HFFc6 (cell line): ENCODE results near the gene WSCD1. TPM values are rescaled to one million over a fixed set of nuclear protein-coding genes. Genes with fewer than 3 reads are reported as not detected.

Experiments
- DNase-seq: peaks from one replicate; pipeline ENCODE4 v3.0.0-alpha.2; 2018
- H3K27ac Mint-ChIP-seq: 2 replicates; pipeline ENCODE4 v1.8.0; 2020; ENCODE audit warnings: mild to moderate bottlenecking, mixed read lengths
- H3K27me3 Mint-ChIP-seq: 2 replicates; pipeline ENCODE4 v1.8.0; 2021; ENCODE audit warnings: mild to moderate bottlenecking, moderate library complexity, mixed read lengths; ENCODE audit not compliant: insufficient read depth
- H3K36me3 Mint-ChIP-seq: 2 replicates; pipeline ENCODE4 v1.8.0; 2021; ENCODE audit warnings: low read depth, mixed read lengths
- H3K4me1 Mint-ChIP-seq: 2 replicates; pipeline ENCODE4 v1.8.0; 2020; ENCODE audit warnings: low read depth, mixed read lengths
- H3K4me3 Mint-ChIP-seq: 2 replicates; pipeline ENCODE4 v1.8.0; 2020; ENCODE audit warnings: mild to moderate bottlenecking, moderate library complexity, mixed read lengths
- H3K9me3 Mint-ChIP-seq: 2 replicates; pipeline ENCODE4 v1.8.0; 2020; ENCODE audit warnings: mild to moderate bottlenecking, mixed read lengths
- CTCF ChIP-seq: fragments of 200-600 bp; sonication (generic); IDR thresholded peaks from 2 replicates; pipeline ENCODE4 v1.5.0; 2021; ENCODE audit warnings: antibody characterized with exemption, mild to moderate bottlenecking
- total RNA-seq, 6 experiments: library from RNA; stranded (reverse); fragmentation: NEBNext Ultra II Directional; extraction: Animal tissue kit (Norgen Biotek cat#: 25700); gene quantifications; 2 replicates in 1 of 6; 3 replicates in 5 of 6; pipeline ENCODE4 v1.2.3, GENCODE V29; 2021

The WSCD1 gene
- total RNA-seq, 6 experiments from 2014 or later, result not detected

GRCh38 chr17:6162216-6162615, 92.0 kb downstream of the WSCD1 start:
- Mint-ChIP-seq H3K27ac (no peak overlapping the region), H3K9me3 (peaks cover 6% of the 10 kb centered on the region; the same call in 1 of the 2 replicates), H3K4me3 (no peak overlapping the region), H3K27me3 (peaks cover 14% of the 10 kb centered on the region), H3K36me3 (no peaks in the 10 kb centered on the region), H3K4me1 (no peaks in the 10 kb centered on the region)
- no peak for TF ChIP-seq CTCF
- no peak for DNase-seq

GRCh38 chr17:6162892-6163291, 92.7 kb downstream of the WSCD1 start:
- Mint-ChIP-seq H3K4me1 (no peaks in the 10 kb centered on the region), H3K9me3 (peaks cover 6% of the 10 kb centered on the region; the same call in 1 of the 2 replicates), H3K27me3 (peaks cover 14% of the 10 kb centered on the region), H3K4me3 (no peak overlapping the region), H3K27ac (no peak overlapping the region), H3K36me3 (no peaks in the 10 kb centered on the region)
- no peak for TF ChIP-seq CTCF
- no peak for DNase-seq

GRCh38 chr17:6163612-6164333, 93.6 kb downstream of the WSCD1 start:
- no peak for TF ChIP-seq CTCF
- DNase-seq, result no peak
- Mint-ChIP-seq H3K4me3 (no peak overlapping the region), H3K9me3 (peaks cover 6% of the 10 kb centered on the region; the same call in 1 of the 2 replicates), H3K4me1 (no peaks in the 10 kb centered on the region), H3K27ac (no peak overlapping the region), H3K36me3 (no peaks in the 10 kb centered on the region), H3K27me3 (peaks cover 10% of the 10 kb centered on the region)

GRCh38 chr17:6164996-6165395, 94.8 kb downstream of the WSCD1 start:
- H3K27ac Mint-ChIP-seq, result no peak overlapping the region
- DNase-seq, result no peak
- H3K4me1 Mint-ChIP-seq, result no peaks in the 10 kb centered on the region
- no peak overlapping the region for H3K4me3 Mint-ChIP-seq
- TF ChIP-seq CTCF, result no peak
- peaks cover 3% of the 10 kb centered on the region for H3K27me3 Mint-ChIP-seq
- H3K9me3 Mint-ChIP-seq, result no peaks in the 10 kb centered on the region
- no peaks in the 10 kb centered on the region for H3K36me3 Mint-ChIP-seq

- DNase-seq, result no peak
- H3K4me1 Mint-ChIP-seq, result no peaks in the 10 kb centered on the region
- no peak overlapping the region for H3K27ac Mint-ChIP-seq
- no peak overlapping the region for H3K4me3 Mint-ChIP-seq
- no peaks in the 10 kb centered on the region for H3K36me3 Mint-ChIP-seq
- peaks cover 2% of the 10 kb centered on the region; the same call in 1 of the 2 replicates for H3K9me3 Mint-ChIP-seq
- peaks cover 5% of the 10 kb centered on the region for H3K27me3 Mint-ChIP-seq
- no peak for TF ChIP-seq CTCF
Measured at GRCh38 chr17:6165806-6166205, 95.6 kb downstream of the WSCD1 start.
